Tibial nerve (tissue), 4 donors: Measurements from ENCODE around the gene ANKRD53. TPM values are rescaled to one million over a fixed set of nuclear protein-coding genes. Genes with fewer than 3 reads are reported as not detected.

Source experiments
- DNase-seq, 2 donors: peaks; one replicate each; pipeline ENCODE4 v3.0.0-alpha.2; 2019; ENCODE audit warnings: low spot score in 2 of 2
- H3K27ac ChIP-seq, 4 donors: fragments of 200-600 bp; sonication (generic) in 3 of 4; one replicate each; pipeline ENCODE4 v1.5.1; 2017 to 2019; ENCODE audit warnings: mild to moderate bottlenecking in 1 of 4
- H3K27me3 ChIP-seq, 2 donors: fragments of 200-600 bp; sonication (generic) in 1 of 2; one replicate each; pipeline versions ENCODE4 v1.5.1 to v1.6.0; 2017 to 2019
- H3K36me3 ChIP-seq, 3 donors: fragments of 200-600 bp; sonication (generic); one replicate each; pipeline ENCODE4 v1.5.1; 2018 to 2019
- H3K4me1 ChIP-seq, 4 donors: fragments of 200-600 bp; sonication (generic) in 3 of 4; one replicate each; pipeline ENCODE4 v1.5.1; 2017 to 2019
- H3K4me3 ChIP-seq, 4 donors: fragments of 200-600 bp; sonication (generic) in 3 of 4; one replicate each; pipeline ENCODE4 v1.5.1; 2017 to 2019; ENCODE audit warnings: mild to moderate bottlenecking in 1 of 4, moderate library complexity in 1 of 4
- H3K9me3 ChIP-seq, 4 donors: fragments of 200-600 bp; sonication (generic) in 3 of 4; one replicate each; pipeline ENCODE4 v1.5.1; 2017 to 2019
- CTCF ChIP-seq, 5 experiments: fragments of 200-600 bp in 3 of 5; fragments of 450-650 bp in 2 of 5; sonication (generic) in 3 of 5; IDR thresholded peaks; one replicate each; pipeline ENCODE4 v1.5.1; 2016 to 2019; ENCODE audit warnings: antibody characterized with exemption in 5 of 5, mild to moderate bottlenecking in 3 of 5, moderate library complexity in 2 of 5
- EP300 ChIP-seq, 2 donors: sonication (generic); formaldehyde crosslinking; IDR thresholded peaks; one replicate each; pipeline ENCODE4 v1.6.1; 2017; ENCODE audit warnings: antibody characterized with exemption in 2 of 2, mild to moderate bottlenecking in 1 of 2
- POLR2A ChIP-seq, 2 donors: fragments of 450-650 bp; IDR thresholded peaks; one replicate each; pipeline ENCODE4 v1.6.1; 2017; ENCODE audit warnings: antibody characterized with exemption in 2 of 2, mild to moderate bottlenecking in 2 of 2, moderate library complexity in 2 of 2
- WGBS, 2 donors: methylation state at CpG; one replicate each; pipeline ENCODE4 v1.1.5; 2018; 5-methylcytosine and 5-hydroxymethylcytosine counted together
- total RNA-seq, 4 donors: library from RNA; depleted of rRNA; stranded (reverse); fragments of >200 nt; gene quantifications; one replicate each; pipeline ENCODE4 v1.1.0, GENCODE V29; 2016

ANKRD53 gene
- total RNA-seq, 4 donors from 2014 or later: 1.3 to 9.0 (median 2.7) TPM

- Histone ChIP-seq H3K27me3 (no peaks in the 10 kb centered on the region), H3K4me1 (peaks cover 0 to 53% (median 3%) of the 10 kb centered on the region in 4 donors), H3K4me3 (no peak overlapping the region), H3K36me3 (peaks cover 0 to 91% (median 13%) of the 10 kb centered on the region in 3 donors), H3K27ac (no peak overlapping the region), H3K9me3 (no peaks in the 10 kb centered on the region)
- no peak for DNase-seq
- TF ChIP-seq EP300 (IDR thresholded peaks at IDR 0.05): no peak
- no peak for TF ChIP-seq CTCF (IDR thresholded peaks at IDR 0.05)
- no peak for TF ChIP-seq POLR2A (IDR thresholded peaks at IDR 0.05)
- 89 to 92% methylated on average over 4 of the region's 4 CpGs for WGBS, 2 donors
Measured at GRCh38 chr2:70986499-70987189, 8.2 kb downstream of the ANKRD53 start.

- H3K9me3 ChIP-seq: no peaks in the 10 kb centered on the region
- TF ChIP-seq POLR2A (IDR thresholded peaks at IDR 0.05) (no peak), EP300 (IDR thresholded peaks at IDR 0.05) (no peak), CTCF (IDR thresholded peaks at IDR 0.05) (no peak)
- peak overlapping the region in 1 of 4 donors; percentile 3 for H3K27ac ChIP-seq
- H3K36me3 ChIP-seq: peaks cover 0 to 92% (median 13%) of the 10 kb centered on the region in 3 donors
- no peak overlapping the region for H3K4me3 ChIP-seq
- WGBS, 2 donors: 44 to 65% methylated on average over 1 of the region's 1 CpG
- no peaks in the 10 kb centered on the region for H3K27me3 ChIP-seq
- H3K4me1 ChIP-seq: peaks cover 0 to 60% (median 6%) of the 10 kb centered on the region in 4 donors
- DNase-seq: no peak
Measured at GRCh38 chr2:70987386-70987785, 9.0 kb downstream of the ANKRD53 start.

GRCh38 chr2:70988151-70988550 is 9.7 kb downstream of the ANKRD53 start:
- H3K36me3 ChIP-seq: peaks cover 0 to 85% (median 13%) of the 10 kb centered on the region in 3 donors
- no peak for DNase-seq
- no peak for TF ChIP-seq EP300 (IDR thresholded peaks at IDR 0.05)
- TF ChIP-seq POLR2A (IDR thresholded peaks at IDR 0.05): no peak
- no peak for TF ChIP-seq CTCF (IDR thresholded peaks at IDR 0.05)
- peaks cover 0 to 68% (median 12%) of the 10 kb centered on the region in 4 donors for H3K4me1 ChIP-seq
- peak overlapping the region in 1 of 4 donors; percentile 30 for H3K27ac ChIP-seq
- H3K4me3 ChIP-seq: no peak overlapping the region
- no peaks in the 10 kb centered on the region for H3K27me3 ChIP-seq
- WGBS, 2 donors: 52 to 70% methylated on average over 2 to 4 of the region's 4 CpGs
- H3K9me3 ChIP-seq: no peaks in the 10 kb centered on the region

- WGBS, 2 donors: 88 to 94% methylated on average over 16 of the region's 16 CpGs
- no peak for DNase-seq
- no peak for TF ChIP-seq CTCF (IDR thresholded peaks at IDR 0.05)
- no peak for TF ChIP-seq EP300 (IDR thresholded peaks at IDR 0.05)
- no peak for TF ChIP-seq POLR2A (IDR thresholded peaks at IDR 0.05)
Measured at GRCh38 chr2:70988726-70989648, 10.6 kb downstream of the ANKRD53 start.

More at GRCh38 chr2:70988726-70989648, 10.6 kb downstream of the ANKRD53 start:
- Histone ChIP-seq H3K36me3 (peaks cover 0 to 77% (median 13%) of the 10 kb centered on the region in 3 donors), H3K27ac (peak overlapping the region in 1 of 4 donors; percentile 30), H3K4me3 (no peak overlapping the region), H3K27me3 (no peaks in the 10 kb centered on the region), H3K4me1 (peaks cover 0 to 76% (median 19%) of the 10 kb centered on the region in 4 donors), H3K9me3 (no peaks in the 10 kb centered on the region)
